Fibroblast of upper back skin (primary cell): ENCODE measurements around the gene RGSL1.

Experiments
- DNase-seq: peaks from one replicate; pipeline ENCODE4 v3.0.0-alpha.2; 2013

Gene RGSL1

DNA sequence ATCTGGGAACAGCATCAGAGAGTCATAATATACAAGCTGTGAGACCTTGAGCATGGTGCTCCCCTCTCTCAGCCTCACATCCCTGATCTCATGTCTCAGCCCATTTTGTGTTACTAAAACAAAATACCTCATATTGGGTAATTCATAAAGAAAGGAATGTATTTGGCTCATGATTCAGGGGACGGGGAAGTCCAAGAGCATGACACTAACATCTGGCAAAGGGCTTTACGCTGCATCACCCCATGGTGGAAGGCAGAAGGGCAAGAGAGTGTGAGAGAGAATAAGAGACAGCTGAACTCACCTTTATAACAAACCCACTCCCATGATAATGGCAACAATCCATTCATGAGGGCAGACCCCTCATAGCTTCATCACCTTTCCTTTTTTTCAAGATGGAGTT lies 102.6 kb downstream of the RGSL1 start:
- DNase-seq = no peak

DNA sequence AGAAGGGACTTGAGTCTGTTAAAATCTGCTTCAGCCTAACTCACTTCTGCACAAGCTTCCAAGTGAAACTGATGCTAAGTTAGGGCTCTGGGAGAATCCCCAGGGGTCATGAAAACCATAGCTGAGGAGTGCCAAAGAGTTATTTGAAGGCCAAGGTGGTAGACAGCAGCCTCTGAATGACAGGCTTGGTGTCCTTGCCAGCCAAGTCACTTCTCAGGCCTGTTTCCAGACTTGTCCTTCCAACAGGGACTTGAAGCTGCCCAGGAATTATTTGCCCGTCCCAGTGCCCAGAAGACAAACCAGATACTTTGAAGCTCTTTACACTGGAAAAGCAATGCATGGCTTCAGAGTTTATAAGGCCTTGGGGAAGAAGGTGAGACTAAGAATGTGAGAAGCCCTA lies 105.5 kb downstream of the RGSL1 start:
- DNase-seq = no peak

GRCh38 chr1:182556279-182556678 lies 106.3 kb downstream of the RGSL1 start:
- no peak for DNase-seq

DNA sequence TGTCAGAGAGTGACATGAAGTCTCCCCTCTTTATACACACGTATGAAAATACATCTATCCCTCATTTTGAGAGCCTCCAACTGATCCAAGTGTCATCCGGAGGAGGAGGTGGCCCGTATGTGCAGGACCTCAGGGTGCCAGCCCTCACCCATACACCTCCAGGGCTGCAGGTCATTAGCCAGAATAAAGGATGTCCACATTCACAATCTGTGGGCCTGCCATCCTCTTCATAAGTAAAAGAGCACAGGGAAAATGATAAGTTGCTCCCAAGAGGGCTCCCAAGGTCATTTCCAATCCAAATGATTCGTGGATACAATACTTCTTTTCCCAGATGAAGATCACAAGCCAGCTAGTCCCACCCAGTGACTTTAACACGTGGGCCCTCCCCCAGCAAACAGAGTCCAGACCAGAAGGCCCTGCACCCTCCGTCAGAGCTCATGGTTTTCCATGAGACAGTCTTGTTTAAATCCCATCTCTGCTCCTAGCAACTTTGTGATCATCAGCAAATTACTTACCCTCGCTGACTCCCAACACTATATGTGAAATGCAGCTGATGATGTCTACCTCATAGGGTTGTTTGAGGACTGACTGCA lies 110.5 kb downstream of the RGSL1 start:
- DNase-seq = no peak

GRCh38 chr1:182561456-182561855 lies 111.5 kb downstream of the RGSL1 start:
- DNase-seq = no peak

DNA sequence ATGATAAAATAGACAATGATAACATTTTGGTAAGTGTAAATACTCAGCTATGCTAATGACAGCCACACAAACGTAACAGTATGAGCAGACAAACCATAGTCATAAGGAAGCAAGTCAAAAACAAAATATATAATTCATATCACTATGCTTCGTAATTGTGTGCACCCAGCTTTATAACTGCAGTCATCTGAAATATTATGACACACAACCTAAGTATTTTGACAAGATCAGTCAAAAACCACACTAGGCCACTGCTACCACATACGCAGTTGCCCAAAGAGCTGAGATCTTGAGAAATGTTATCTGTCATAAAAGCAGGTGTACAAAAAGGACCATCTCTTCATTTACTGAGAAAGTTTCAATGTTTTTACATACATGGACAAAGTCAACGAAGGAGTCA lies 113.1 kb downstream of the RGSL1 start:
- DNase-seq = no peak

- DNase-seq = no peak
Measured at GRCh38 chr1:182564406-182565004, 114.6 kb downstream of the RGSL1 start.

DNA sequence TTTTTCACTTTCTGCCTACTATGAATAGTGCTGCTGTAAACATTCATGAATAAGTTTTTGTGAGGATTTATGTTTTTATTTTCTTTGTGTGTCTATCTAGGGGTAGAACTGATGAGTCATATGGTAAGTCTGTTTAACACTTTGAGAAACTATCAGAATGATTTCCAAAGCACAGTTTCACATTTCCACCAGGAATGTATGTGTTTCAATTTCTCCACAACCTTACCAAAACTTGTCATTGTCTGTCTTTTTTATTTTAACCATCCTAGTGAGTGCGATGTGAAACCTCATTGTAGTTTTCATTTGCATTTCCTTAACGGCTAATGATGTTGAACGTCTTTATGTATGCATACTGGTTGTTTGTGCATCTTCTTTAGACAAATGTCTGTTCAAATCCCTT lies 115.6 kb downstream of the RGSL1 start:
- no peak for DNase-seq

DNA sequence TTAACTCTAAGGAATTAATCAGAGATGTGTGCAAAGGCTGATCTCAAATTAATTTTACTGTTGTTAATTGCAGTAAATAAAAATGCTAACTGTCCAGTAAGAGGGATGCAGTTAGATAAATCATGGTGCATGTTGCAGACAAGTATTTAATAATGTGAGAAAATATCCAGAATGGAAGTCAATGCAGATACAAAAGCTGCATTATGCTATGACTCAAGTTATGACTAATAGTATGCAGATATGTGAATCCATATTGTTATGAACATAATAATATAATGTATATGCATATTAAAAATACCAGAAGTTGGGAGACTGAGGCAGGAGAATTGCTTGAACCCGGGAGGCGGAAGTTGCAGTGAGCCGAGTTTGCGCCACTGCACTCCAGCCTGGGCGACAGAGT lies 117.7 kb downstream of the RGSL1 start:
- DNase-seq = no peak

DNA sequence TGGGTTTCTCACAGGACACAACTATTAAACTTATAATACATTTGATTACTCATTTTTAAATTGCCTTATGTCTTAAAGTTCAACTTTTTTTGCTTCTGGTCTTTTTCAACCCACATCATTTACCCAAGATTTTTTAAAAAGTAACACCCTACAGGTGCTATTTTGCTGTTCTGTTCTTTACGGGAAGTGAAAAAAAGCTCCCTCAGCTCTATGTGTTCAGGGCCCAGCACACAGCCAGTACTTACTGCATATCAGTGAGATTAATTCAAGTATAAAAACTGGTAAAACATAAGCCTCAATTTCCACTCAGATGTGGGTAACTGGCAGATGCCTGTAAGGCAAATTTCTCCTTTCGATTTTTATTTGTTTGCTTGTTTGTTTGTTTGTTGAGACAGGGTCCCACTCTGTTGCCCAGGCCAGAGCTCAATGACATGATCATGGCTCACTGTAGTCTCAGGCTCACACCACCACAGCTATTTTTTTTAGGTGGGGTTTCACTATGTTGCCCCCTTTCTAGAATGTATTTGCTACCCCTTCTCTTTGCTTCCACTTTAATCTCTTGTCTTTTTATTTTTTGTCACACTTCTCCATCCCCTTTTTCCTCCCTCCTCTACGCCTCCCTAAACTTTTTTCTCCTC lies 118.8 kb downstream of the RGSL1 start:
- DNase-seq = no peak

DNA sequence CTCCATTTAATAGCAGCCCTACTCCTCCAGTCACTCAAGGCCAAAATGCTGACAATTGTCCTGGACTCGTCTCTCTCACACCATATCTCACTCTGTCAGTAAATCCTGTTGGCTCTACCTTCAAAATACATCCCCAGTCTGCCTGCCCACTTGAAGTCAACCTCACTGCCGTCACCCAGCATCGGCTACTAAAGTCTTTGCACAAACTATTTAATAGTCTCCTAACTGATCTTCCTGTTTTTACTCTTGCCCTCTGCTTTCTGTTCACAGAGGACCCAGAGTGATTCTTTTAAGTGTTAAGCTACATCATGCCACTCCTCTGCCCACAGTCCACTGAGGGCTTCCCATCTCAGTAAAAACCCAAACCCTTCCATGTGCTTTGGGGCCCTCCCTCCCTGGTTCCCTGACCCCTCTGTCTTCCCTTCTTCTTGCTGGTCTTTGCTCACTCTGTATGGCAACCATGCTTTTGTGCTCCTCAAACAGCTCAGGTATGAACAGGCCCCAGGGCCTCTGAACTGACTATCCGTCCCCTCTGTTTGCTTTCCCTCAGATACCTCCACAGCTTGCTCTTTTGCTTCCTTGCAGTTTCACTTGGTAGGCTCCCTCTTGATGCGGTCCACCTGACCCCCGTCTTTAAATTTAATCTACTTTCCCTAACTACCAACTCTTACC lies 120.1 kb downstream of the RGSL1 start:
- no peak for DNase-seq

GRCh38 chr1:182570611-182570970 lies 120.6 kb downstream of the RGSL1 start:
- DNase-seq = no peak

GRCh38 chr1:182574156-182574555 lies 124.2 kb downstream of the RGSL1 start:
- no peak for DNase-seq

- DNase-seq = peak; percentile 68
Measured at GRCh38 chr1:182575540-182576149, 125.7 kb downstream of the RGSL1 start.

DNA sequence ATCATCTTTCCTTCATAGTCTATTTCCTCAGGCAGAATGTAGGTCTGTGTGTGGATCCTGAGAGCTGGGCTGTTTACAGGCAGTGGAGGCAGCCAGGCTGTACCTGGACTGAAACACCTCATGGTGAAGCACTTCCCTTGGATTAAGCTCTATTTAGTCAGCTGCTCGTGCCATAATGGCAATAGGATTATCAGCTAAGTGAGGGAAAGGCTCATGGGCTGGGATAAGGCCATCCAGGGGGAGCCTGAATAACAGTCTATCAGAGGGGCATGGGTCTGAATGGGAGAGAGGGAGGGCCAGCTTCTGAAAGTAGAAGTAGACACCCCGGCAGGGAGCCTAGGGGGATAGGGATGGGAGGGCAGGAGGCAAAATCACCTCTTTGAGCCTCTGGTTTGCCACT lies 130.8 kb downstream of the RGSL1 start:
- no peak for DNase-seq

- no peak for DNase-seq
Measured at GRCh38 chr1:182584746-182585145, 134.8 kb downstream of the RGSL1 start.

GRCh38 chr1:182586380-182586779 lies 136.4 kb downstream of the RGSL1 start:
- DNase-seq = no peak

DNA sequence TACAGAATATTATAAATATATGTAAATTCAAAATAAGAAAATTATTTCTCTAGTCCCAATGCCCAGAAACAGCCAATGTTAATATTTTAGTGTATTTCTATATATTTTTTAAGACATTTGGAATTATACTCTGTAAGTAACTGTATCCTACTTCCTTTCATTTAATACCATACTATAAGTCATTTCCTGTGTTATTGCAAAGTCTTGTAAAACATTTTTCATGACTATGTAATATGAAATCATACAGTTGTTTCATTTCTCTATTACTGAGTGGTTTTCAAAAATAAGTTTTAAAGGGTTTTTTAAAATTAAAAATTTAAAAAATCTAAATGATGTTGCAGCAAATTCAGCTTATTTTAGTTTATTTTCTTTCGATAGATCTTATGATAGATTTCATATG lies 137.1 kb downstream of the RGSL1 start:
- no peak for DNase-seq

DNA sequence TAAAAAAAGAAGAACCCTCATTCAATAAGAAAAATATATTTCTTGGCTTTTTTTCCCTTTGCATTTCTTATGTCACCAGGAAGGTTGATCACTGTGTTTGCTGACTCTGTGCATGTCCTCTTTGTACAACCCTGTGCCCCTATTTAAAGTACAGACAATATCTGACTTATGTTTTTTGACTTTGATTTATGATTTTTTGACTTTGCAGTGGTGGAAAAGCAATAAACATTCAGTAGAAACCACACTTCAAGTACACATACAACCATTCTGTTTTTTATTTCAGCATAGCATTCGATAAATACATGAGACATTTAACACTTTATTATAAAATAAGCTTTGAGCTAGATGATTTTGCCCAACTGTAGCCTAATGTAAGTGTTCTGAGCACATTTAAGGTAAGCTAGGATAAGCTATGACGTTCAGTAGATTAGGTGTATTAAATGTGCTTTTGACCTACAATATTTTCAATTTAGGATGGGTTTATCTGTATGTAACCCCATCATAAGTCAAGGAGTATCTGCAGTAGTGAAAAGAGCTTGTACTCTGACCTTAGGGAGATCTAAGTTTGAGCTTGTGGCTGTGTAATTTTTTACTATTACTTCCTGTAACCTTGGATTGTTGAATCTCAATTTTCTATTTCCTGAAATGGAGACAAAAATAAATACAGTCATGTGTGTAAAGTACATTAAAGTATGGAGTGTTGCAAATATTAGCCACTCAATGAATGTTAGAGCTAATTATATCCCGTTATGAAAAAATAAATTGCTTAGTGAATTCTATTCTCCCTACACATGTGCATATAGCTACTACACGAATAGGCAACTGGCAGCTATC lies 137.9 kb downstream of the RGSL1 start:
- no peak for DNase-seq

DNA sequence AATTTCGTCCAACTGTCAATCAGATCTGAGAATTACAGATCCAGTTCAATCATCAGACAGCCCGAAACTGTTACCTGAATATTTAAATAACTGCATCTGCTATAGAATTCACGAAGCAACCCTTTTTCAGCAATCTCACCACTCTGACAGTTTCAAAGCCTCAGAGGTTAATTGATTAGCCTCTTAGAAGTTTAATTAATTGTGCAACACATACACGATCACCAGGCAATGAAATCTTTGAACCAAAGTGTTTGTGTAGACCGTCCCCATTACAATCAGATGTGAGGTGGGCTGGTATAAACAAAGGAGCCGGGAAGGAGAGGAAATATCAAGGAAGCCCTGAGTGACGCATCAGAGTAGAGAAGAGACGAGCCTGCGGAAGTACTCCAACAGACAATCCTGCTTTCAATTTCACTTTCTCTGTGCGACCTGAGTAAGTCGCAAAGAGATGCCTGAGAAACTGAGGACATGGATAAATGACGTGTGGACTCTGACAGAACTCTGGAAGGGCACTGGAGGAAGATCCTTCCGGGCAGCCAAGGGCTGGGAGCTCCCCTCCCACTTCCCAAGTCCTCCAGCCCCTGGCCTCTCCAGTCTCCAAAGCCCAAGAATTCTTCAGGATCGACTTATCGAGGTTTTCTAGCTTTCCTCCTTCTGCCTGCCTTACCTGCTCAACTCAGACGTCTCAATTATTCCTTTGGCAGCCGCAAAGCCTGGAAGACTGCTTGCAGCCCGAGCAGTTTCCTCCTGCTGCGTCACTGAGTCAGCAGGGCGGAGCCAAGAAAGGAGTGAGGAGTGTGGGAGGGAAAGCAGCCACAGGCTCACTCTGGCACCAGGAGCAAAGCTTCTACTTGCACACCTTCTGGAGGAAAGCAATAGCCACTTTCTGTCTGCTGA lies 138.8 kb downstream of the RGSL1 start, which contains the start of gene RNASEL:
RNASEL (minus strand) TSS at position 757 of the 897 bp plus-strand sequence. CDS start 2,450 bp downstream, outside the sequence.
- peak; percentile 61 for DNase-seq

GRCh38 chr1:182589520-182589919 lies 139.6 kb downstream of the RGSL1 start:
- DNase-seq = no peak

DNA sequence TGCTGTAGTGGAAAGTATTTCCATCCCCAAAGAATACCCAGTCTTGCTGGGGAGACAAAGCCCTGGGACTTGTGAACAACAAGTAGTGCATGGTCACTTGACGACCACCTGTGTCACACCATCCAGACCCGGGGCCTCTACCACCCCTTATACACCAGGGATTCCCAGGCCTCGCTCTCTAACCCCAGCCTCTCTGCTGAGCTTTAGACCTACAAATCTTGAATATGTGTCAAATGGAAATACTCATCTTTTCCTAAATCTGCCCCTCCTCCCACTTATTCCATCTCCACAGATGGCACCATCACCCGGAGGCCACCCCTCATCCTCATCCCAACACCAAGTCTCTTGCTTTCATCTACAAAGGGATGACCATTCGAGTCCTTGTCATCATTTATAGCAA lies 140.0 kb downstream of the RGSL1 start:
- no peak for DNase-seq
